ENCODE results near the gene RBP3.

The RBP3 gene

GRCh38 chr10:47359101-47359500, 10.9 kb downstream of the RBP3 start:
- no peak for DNase-seq (ENCODE audit: low spot score)

DNA sequence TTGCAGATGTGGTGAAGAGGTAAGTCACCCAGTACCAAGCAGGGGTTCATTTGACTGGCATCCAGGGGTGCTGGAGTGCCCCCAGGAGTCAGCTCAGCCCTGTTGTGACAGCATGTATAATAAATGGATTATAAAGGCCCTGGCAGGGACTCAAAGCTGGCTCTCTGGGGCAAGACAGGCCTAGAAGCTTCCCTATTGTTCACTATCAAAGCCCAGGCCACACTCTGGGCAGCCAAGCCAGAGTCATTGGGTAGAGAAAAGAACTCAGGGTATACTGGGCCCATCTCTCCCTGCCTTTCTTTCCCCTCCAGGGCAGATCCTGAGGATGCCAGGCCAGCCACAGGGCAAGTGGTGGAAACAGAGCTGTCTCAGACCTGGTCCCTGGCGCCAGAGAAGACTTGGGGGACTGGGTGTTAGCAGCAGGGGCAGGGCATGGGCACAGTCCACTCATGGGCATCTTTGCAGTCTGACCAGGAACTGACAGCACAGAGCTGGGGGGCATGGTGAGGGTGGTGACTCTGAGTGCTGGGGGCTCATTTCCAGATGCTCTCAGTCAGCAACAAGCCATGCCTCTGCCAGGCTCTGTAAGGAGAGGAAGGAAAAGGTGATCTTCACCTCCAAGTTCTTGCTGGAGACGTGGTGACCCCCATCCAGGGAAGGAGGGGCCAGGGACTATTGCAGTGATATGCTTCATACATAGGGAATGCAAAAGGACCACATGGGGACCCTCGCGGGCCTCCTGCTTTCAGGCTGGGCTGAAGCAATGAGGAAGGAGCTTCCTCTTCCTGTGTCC, 11.7 kb downstream of the RBP3 start:
- no peak for DNase-seq (ENCODE audit: low spot score)

GRCh38 chr10:47360419-47361040, 12.4 kb downstream of the RBP3 start:
- no peak for DNase-seq (ENCODE audit: low spot score)

DNA sequence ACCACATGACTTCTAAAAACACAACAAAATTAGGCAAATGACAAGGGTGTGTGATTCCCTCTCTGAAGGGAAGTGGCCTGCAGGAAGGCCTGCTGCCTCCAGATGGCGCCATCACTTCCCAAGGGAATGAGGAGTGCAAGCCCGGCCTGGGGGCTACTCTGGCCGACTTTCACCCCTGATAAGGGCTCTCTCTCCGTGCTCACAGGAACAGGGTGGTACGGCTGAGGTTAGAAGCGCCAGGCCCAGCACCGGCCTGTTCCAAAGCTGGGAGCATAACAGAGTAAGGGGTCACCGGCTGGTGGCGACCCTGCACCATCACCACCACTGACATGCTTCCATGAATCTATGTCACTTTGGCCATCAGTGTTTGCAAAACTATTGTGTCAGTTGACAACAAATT, 13.1 kb downstream of the RBP3 start:
- peak; percentile 66 for DNase-seq (ENCODE audit: low spot score)

- DNase-seq (ENCODE audit: low spot score) = no peak
These were observed 14.0 kb downstream of the RBP3 start for GRCh38 chr10:47362199-47362598.

DNA sequence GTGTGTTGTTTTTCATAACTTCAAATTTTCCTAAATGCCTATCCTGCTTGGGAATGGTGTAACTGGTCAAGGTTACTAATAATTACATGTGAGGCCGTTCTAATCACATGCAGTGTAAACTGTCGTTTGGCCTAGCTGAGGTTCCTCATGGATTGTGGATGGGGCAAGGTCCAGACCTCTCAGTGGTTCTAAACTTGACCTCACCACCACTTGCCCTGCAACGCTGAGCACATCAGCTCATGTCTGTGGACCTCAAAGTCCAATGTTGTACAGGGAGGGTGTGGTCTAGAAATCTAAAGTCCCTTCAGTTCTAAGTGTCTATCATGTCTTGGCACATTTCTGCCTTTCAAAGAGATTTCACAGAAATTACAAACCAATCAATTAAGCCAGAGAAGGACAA, 15.6 kb downstream of the RBP3 start:
- DNase-seq (ENCODE audit: low spot score) = no peak

- DNase-seq (ENCODE audit: low spot score) = no peak
These were observed 16.2 kb downstream of the RBP3 start for GRCh38 chr10:47364366-47364765.

DNA sequence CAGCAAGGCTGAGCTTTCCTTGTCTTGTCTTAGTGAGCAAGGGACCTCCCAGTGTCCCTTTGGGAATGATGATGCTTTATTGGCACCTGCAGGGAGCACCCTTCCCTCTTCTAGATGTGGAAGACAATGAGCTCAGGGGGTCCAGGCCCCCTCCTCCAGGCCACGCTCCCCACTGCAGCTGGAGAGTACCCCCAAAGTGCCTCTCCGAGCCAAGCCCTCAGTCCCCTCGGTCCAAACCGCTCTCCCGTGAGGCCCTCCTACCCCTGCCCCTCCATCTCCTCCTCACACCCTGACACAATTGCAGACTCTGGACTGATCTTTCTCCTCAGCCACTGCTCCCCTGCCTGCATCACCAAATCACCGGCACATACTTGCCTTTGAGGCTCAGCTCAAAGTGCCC, 16.7 kb downstream of the RBP3 start:
- no peak for DNase-seq (ENCODE audit: low spot score)

DNA sequence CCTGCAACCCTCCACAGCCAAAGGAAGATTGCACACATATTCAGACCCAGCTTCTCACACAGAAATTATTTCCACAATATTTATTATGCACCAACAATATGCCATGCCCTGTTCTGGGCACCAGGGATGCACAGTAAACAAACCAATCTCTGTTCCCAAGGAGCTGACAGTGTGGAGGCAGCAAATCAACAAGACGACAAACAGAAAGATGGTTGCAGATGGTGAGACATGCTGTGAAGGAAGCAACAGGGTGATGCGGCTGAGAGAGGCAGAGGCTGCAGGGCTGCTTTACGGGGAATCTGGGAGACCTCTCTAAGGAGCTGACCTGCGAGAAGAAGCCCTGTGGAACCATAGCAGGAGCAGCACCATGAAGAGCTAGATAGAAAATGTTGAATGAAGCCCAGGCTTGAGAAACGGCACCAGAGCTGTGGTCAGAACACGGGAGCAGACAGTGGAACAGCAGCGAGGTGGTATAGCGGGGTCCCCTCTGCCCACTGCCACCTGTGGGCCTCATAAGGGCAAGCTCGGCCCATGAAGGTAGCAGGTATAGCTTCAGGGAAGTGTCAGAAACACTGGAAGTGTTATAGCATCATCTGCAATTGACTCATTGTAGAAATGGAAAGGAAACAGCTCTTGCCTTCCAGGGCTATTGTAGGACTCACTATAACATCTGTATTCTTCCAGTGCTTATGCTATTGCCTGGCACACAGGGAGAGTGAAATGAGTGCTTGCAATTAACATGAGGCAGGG, 17.4 kb downstream of the RBP3 start:
- DNase-seq (ENCODE audit: low spot score) = no peak

DNA sequence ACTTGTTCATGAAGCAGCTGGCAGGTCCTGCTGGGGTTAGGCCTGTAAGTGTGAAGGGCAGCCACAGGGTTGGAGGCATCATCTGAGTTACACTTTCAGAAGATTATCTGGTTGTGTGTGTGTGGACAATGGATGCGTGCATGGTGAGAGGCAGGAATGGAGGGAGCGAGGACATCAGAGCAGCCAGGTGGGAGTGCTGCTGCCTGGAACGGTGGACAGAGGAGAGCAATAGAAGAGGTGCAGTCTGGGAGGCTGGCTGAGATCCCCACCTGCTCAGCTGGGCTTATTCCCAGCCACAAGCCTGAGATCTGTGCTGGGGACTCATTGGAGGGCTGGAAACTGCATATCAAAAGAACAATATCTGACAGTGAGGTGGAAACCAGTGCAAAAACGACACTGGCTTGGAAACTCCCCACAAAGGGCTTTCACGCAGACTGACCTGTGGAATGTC, 18.0 kb downstream of the RBP3 start:
- no peak for DNase-seq (ENCODE audit: low spot score)

GRCh38 chr10:47366731-47367460, 18.7 kb downstream of the RBP3 start:
- DNase-seq (ENCODE audit: low spot score) = no peak

DNA sequence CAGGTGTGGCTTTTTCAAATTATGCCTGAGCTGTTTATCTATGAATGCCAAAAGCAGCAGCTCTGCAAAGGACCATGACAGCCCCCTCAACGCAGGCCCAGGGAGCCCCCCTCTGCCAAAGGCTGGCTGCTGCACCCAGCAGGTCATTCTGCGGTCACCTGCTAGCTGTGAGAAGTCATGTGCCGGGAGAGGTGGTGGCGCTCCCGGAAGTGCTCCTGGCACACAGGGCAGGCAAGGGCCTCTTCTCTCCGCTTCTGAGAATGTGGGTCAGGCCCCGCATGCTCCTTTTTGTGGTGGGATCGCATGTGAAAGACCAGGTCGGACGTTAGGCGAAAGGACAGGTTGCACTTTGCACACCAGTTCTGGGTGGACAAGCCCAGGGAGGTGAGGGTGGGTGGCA, 19.5 kb downstream of the RBP3 start:
- DNase-seq (ENCODE audit: low spot score) = no peak

GRCh38 chr10:47368431-47369180, 20.4 kb downstream of the RBP3 start:
- DNase-seq (ENCODE audit: low spot score) = no peak

DNA sequence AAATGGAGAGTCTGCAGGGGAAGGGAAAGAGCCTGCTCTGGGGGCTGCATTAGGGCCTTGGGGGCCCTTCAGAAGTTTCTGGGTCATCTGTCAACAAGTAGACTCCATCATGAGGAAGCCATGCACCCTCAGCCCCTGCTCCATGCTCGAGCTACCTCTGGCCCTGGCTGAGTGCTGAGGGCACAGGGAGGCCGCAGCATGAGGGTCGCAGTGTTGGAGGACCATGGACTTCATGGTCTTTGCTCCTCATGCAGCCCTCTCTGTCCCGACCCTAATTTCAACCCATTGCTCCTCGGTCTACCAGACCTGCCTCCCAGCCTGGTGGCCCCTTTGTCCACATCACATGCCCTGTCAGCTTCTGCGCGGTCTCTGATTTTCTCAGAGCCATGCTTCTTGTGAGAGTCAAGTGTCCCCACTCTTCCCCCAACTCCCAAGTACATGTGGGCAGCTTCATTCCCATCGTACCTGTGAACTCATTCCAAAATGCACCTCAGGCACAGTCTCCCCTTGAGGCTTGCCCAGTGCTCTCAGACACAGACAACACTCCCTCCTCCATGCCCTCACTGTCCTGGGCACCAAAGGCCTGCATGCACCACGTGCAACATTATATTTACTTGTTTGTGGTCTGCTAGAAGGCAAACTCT, 21.2 kb downstream of the RBP3 start:
- DNase-seq (ENCODE audit: low spot score) = no peak

DNA sequence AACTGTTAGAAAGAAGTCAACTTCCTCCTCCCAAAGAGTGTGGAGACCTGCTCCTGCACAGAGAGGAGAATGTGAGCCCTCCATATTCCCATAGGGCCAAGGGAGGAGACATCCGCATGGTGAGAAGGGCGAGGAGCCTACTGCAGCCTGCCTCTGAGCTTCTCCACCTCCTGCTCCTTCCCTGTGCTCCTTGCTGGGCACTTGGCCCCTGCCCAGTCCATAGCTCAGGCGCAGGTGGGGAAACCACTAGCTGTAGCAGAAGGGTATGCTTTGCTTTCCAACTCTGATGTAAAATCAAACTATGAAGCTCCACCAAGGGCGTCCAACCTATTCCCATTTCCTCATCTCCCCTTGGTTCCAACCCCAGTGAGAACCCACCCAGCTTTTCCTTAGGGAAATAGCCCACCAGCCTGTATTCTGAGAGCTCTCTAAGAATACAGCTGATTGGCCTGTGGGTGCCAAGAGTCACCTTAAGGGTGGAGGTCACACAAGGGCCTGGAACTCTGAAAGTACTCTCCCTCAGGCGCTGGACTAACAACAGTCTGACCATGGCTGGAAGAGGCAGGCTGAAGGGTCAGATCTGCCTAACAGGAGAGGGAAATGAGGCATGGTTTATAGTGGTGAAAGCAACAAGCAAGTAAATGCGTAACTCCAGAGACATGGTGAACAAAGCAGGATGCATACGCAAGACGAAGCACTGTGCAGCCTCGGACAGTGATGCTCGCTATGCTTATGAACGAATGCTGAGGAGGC, 22.0 kb downstream of the RBP3 start:
- DNase-seq (ENCODE audit: low spot score) = no peak

DNA sequence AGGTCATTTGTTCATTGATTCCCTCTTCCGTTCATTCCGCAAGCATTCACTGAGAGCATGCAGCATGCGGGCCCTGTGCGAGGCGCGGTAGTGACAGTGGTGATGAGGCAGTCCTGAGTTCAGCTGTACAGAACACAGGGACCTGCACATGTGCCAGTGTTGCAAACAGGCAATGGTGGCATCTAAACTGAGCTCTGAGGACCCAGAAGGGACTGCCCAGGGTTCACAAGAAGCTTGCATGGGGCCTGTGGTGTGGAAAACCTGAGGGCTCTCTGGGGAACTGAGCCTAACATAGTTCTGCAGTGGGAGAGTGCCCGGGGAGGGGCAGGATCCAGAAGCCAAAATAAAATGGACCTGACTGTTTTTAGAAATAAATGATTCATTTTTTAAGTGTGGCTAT, 22.7 kb downstream of the RBP3 start:
- DNase-seq (ENCODE audit: low spot score) = no peak

- DNase-seq (ENCODE audit: low spot score) = no peak
These were observed 23.7 kb downstream of the RBP3 start for GRCh38 chr10:47371629-47372485.

DNA sequence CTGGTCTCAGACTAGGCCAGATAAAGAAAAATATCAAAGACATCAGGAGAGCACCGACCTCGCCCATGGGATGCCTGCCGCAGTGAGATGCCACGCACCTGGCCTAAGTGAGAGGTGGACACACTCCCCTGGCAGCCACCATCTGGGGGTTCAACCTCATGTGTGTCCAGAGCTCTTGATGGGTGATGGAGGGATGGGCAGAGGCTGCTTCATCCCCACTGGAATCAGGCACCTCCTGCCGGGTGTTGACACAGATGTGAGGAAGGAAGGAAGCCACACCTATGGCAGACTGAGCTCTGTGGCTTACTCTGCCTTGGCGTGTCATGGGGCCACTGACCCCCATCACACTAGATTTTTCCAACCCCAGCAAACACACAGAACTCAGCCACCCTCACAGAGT, 24.6 kb downstream of the RBP3 start:
- DNase-seq (ENCODE audit: low spot score) = no peak
